ENCODE measurements around the gene PPP1R15A.

DNA sequence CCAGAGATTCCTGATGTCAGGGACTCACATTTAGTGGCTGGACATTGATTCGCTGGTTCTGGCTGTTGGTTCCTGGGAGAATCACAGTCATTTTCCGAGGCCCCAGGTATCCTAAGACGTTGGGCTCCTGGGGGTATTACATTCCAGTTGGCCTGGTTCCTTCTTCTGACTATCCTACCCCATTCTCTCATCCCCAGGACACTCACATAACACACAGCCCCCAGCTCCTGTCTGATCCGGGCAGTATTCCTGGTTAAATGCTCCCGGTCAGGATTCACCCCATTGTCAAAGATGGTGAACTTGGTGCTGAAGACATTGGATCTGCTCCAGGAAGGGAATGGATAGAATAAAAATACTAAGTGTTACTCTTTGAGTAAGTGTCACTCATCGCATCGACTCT is 11.5 kb downstream of the PPP1R15A start:
- TF ChIP-seq, protein P1, sequence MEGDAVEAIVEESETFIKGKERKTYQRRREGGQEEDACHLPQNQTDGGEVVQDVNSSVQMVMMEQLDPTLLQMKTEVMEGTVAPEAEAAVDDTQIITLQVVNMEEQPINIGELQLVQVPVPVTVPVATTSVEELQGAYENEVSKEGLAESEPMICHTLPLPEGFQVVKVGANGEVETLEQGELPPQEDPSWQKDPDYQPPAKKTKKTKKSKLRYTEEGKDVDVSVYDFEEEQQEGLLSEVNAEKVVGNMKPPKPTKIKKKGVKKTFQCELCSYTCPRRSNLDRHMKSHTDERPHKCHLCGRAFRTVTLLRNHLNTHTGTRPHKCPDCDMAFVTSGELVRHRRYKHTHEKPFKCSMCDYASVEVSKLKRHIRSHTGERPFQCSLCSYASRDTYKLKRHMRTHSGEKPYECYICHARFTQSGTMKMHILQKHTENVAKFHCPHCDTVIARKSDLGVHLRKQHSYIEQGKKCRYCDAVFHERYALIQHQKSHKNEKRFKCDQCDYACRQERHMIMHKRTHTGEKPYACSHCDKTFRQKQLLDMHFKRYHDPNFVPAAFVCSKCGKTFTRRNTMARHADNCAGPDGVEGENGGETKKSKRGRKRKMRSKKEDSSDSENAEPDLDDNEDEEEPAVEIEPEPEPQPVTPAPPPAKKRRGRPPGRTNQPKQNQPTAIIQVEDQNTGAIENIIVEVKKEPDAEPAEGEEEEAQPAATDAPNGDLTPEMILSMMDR (IDR thresholded peaks at IDR 0.05): no peak
- no peak for TF ChIP-seq POLR2A (IDR thresholded peaks at IDR 0.05)
- TF ChIP-seq EP300 (IDR thresholded peaks at IDR 0.05): no peak
- no peak for TF ChIP-seq POLR2AphosphoS5 (IDR thresholded peaks at IDR 0.05)

All from gastroesophageal sphincter (tissue), 3 donors.